HepG2 (cell line): ENCODE measurements around the gene WDR81. TPM values are rescaled to one million over a fixed set of nuclear protein-coding genes. Genes with fewer than 3 reads are reported as not detected.
A peak's percentile ranks its signal among the peaks of the same experiment; 100 is the strongest.
"Not testable (repeated sequence)": the region's sequence is repeated elsewhere in the genome, so short reads cannot be mapped to it uniquely, and the experiment has no call there.

Experiments used
- ATAC-seq: fragments of 200-7000 bp; cut with Tn5 transposase; 3 replicates; pipeline ENCODE4 v1.9.1; 2020; ENCODE audit warnings: mild to moderate bottlenecking, moderate library complexity
- BruUV-seq: library from RNA; stranded (reverse); fragments of 400-500 nt; replicated peaks from 2 replicates; lab custom pipeline; 2021; lab: Mats Ljungman, UMichigan
- CTCF ChIA-PET: fragments of 300-600 bp; formaldehyde crosslinking; extraction: SDS; loops from one replicate; lab custom pipeline; 2021; ENCODE audit warnings: low total read pairs, inconsistent platforms, low intra/inter-chr PET ratio; lab: Yijun Ruan, JAX
- POLR2A ChIA-PET: fragments of 350-600 bp; sonication (Branson Sonifier 250); formaldehyde crosslinking; loops from one replicate; lab custom pipeline; 2020; ENCODE audit warnings: antibody characterized with exemption, inconsistent platforms; lab: Yijun Ruan, JAX
- DNase-seq: peaks from one replicate; pipeline ENCODE4 v3.0.0-alpha.2; 2015; ENCODE audit warnings: low spot score
- FAIRE-seq: peaks from 3 replicates; lab custom pipeline; 2011; peaks lifted over from hg19 to GRCh38; lab: Jason Lieb, UNC
- H2AFZ ChIP-seq: one replicate; pipeline ENCODE4 v1.6.1; 2011; ENCODE audit warnings: low read length, inconsistent platforms
- H3K27ac ChIP-seq: fragments of 300-600 bp; 3 replicates; pipeline ENCODE4 v1.8.0; 2011; ENCODE audit warnings: mixed run types, mild to moderate bottlenecking, mixed read lengths, low read length, inconsistent platforms; ENCODE audit not compliant: insufficient read depth; ENCODE audit errors: extremely low read length
- H3K27me3 ChIP-seq, 2 experiments: fragments of 200-600 bp in 1 of 2; 2 replicates in 1 of 2; 3 replicates in 1 of 2; pipeline versions ENCODE4 v1.6.0 to v1.8.0; 2011; ENCODE audit warnings: low read length in 2 of 2, mild to moderate bottlenecking in 2 of 2, moderate library complexity in 2 of 2, inconsistent platforms in 1 of 2; ENCODE audit not compliant: insufficient read depth in 2 of 2, control insufficient read depth in 1 of 2
- H3K36me3 ChIP-seq, 2 experiments: fragments of 200-600 bp in 1 of 2; replicated peaks in 1 of 2; 2 replicates in 1 of 2; 3 replicates in 1 of 2; pipeline versions ENCODE4 v1.5.1 to v1.8.0; 2011; ENCODE audit warnings: low read length in 2 of 2, inconsistent platforms in 1 of 2; ENCODE audit not compliant: insufficient read depth in 2 of 2, control insufficient read depth in 1 of 2
- H3K4me1 ChIP-seq: 2 replicates; pipeline ENCODE4 v1.5.1; 2012; ENCODE audit warnings: low read length, inconsistent platforms; ENCODE audit not compliant: insufficient read depth
- H3K4me2 ChIP-seq: 2 replicates; pipeline ENCODE4 v1.6.0; 2011; ENCODE audit warnings: low read depth, low read length, inconsistent platforms
- H3K4me3 ChIP-seq, 3 experiments: fragments of 200-600 bp in 1 of 3; sonication (generic), shearing (Covaris generic) in 1 of 3; replicated peaks in 1 of 3; 2 replicates each; pipeline ENCODE4 v1.5.1; 2011 to 2016; ENCODE audit warnings: low read length in 3 of 3, inconsistent platforms in 2 of 3, low read depth in 2 of 3, mild to moderate bottlenecking in 2 of 3, control low read depth in 1 of 3, mixed read lengths in 1 of 3; ENCODE audit not compliant: insufficient read depth in 1 of 3
- H3K79me2 ChIP-seq: one replicate; pipeline ENCODE4 v1.6.1; 2011; ENCODE audit warnings: low read length, inconsistent platforms; ENCODE audit not compliant: insufficient read depth
- H3K9ac ChIP-seq: 2 replicates; pipeline ENCODE4 v1.6.0; 2011; ENCODE audit warnings: mild to moderate bottlenecking, low read depth, low read length, inconsistent platforms; ENCODE audit not compliant: insufficient read depth
- H3K9me3 ChIP-seq: 2 replicates; pipeline ENCODE4 v1.5.1; 2012; ENCODE audit warnings: mild to moderate bottlenecking, low read length
- H4K20me1 ChIP-seq: 2 replicates; pipeline ENCODE4 v1.6.0; 2011; ENCODE audit warnings: inconsistent platforms, mild to moderate bottlenecking, low read length, moderate library complexity; ENCODE audit not compliant: insufficient read depth
- POLR2A ChIP-seq, 2 experiments: IDR thresholded peaks; 2 replicates each; pipeline ENCODE4 v1.6.1; 2011; ENCODE audit warnings: low read depth in 2 of 2, low read length in 2 of 2, mild to moderate bottlenecking in 1 of 2, moderate library complexity in 1 of 2; ENCODE audit not compliant: insufficient read depth in 1 of 2
- RBFOX2 ChIP-seq: fragments of 200-400 bp; formaldehyde crosslinking; IDR thresholded peaks from 2 replicates; pipeline ENCODE4 v1.6.1; 2017; ENCODE audit warnings: low read depth, mild to moderate bottlenecking, low read length
- RBM22 ChIP-seq: fragments of 200-400 bp; formaldehyde crosslinking; optimal IDR thresholded peaks from 2 replicates; pipeline ENCODE3; 2017; ENCODE audit warnings: mild to moderate bottlenecking, low read length, moderate library complexity
- ZNF549 ChIP-seq: sonication (generic); formaldehyde crosslinking; IDR thresholded peaks from 2 replicates; pipeline ENCODE4 v1.5.0; 2020; ENCODE audit warnings: missing genetic modification reagents
- WGBS: methylation state at CpG from one replicate; pipeline ENCODE4 v1.1.6; 2017; ENCODE audit warnings: low lambda C conversion rate; 5-methylcytosine and 5-hydroxymethylcytosine counted together
- in situ Hi-C: cut with HindIII; loops from 2 replicates; pipeline ENCODE4 v1.10.0; 2017; ENCODE audit warnings: low pct_unique_long_range_greater_than_20kb; ENCODE audit not compliant: extremely low pct_ligation_motif_present
- intact Hi-C: fragments of 100-400 bp; cut with micrococcal nuclease; formaldehyde crosslinking; loops from one replicate; pipeline ENCODE4 v1.10.0; 2022; ENCODE audit not compliant: unreplicated experiment
- polyA plus RNA-seq, 8 experiments: library from polyadenylated mRNA; depleted of rRNA in 3 of 8; stranded (reverse) in 7 of 8; unstranded in 1 of 8; fragments of >200 nt; fragmentation: Illumina TruSeq in 4 of 8; extraction: Trizol in 4 of 8; gene quantifications; 2 replicates each; pipeline versions ENCODE4 v1.2.1 to v1.2.3, GENCODE V29; 2011 to 2016; ENCODE audit warnings: low read depth in 4 of 8, missing spikeins in 1 of 8, mixed read lengths in 1 of 8; ENCODE audit not compliant: insufficient read depth in 1 of 8
- total RNA-seq, 5 experiments: library from RNA; depleted of rRNA; stranded (reverse); fragments of >200 nt; fragmentation: Illumina TruSeq; extraction: Trizol; gene quantifications; 2 replicates each; pipeline ENCODE4 v1.2.3, GENCODE V29; 2016; ENCODE audit warnings: low read depth in 1 of 5
- TF ChIP-seq, protein P1 (sequence below): sonication (generic); formaldehyde crosslinking; IDR thresholded peaks from 2 replicates; pipeline ENCODE4 v1.5.0; 2020; ENCODE audit warnings: mild to moderate bottlenecking, missing genetic modification reagents

Gene WDR81
- total and polyA plus RNA-seq, 2 of the 13 experiments (the other 11 are each of a cell fraction or from before 2014, with no cell fraction given): 9.1 to 16.7 TPM

DNA sequence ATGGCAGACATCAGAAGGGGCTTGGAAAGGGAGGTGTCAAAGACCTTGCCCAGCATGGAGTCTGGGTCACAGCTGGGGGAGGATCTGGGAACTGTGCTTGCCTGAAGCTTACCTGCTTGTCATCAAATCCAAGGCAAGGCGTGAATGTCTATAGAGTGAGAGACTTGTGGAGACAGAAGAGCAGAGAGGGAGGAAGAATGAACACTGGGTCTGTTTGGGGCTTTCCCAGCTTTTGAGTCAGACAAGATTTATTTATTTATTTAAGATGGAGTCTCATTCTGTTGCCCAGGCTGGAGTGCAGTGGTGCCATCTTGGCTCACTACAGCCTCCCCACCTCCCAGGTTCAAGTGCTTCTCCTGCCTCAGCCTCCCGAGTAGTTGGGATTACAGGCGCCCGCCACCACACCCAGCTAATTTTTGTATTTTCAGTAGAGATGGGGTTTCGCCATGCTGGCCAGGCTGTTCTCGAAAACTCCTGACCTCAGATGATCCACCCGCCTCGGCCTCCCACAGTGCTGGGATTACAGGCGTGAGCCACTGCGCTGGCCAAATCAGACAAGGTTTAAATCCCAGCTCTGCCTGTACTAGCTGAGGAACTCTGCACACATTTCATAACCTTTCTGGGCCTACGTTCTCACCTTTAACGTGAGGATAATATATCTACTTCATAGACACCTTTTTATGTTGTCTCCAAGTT lies 48.6 kb downstream of the WDR81 start:
- 98% methylated on average over 6 of the region's 12 CpGs for WGBS
- POLR2A ChIA-PET: interaction anchor here (1.0 to 13.7 kb wide), 5 partner anchors 10 to 57 kb away, joined by 4 to 480 read pairs (median 12); partner anchors contain the start of genes SERPINF1 and SERPINF2
- DNase-seq, H2AFZ ChIP-seq, FAIRE-seq, in situ Hi-C loops, H3K9me3 ChIP-seq, H4K20me1 ChIP-seq, H3K27me3 ChIP-seq, intact Hi-C loops, H3K79me2 ChIP-seq, CTCF ChIA-PET: not testable (repeated sequence)
- Histone ChIP-seq H3K4me1 (peaks cover 29% of the 10 kb centered on the region), H3K36me3 (peaks cover 41 to 70% of the 10 kb centered on the region in 2 experiments)
- TF ChIP-seq POLR2A (IDR thresholded peaks at IDR 0.05; ENCODE audit: insufficient read depth in 1 of 2, low read depth in 2 of 2, low read length in 2 of 2): peak in 1 of 2 experiments; percentile 33; a peak in 1 of 4 replicates
- TF ChIP-seq RBM22: peak; percentile 39
- TF ChIP-seq, protein P1, sequence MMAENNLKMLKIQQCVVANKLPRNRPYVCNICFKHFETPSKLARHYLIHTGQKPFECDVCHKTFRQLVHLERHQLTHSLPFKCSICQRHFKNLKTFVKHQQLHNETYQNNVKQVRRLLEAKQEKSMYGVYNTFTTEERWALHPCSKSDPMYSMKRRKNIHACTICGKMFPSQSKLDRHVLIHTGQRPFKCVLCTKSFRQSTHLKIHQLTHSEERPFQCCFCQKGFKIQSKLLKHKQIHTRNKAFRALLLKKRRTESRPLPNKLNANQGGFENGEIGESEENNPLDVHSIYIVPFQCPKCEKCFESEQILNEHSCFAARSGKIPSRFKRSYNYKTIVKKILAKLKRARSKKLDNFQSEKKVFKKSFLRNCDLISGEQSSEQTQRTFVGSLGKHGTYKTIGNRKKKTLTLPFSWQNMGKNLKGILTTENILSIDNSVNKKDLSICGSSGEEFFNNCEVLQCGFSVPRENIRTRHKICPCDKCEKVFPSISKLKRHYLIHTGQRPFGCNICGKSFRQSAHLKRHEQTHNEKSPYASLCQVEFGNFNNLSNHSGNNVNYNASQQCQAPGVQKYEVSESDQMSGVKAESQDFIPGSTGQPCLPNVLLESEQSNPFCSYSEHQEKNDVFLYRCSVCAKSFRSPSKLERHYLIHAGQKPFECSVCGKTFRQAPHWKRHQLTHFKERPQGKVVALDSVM: peak; percentile 13; the same call in 1 of the 2 replicates
- TF ChIP-seq, all 625 proteins: peak for 3; not testable (repeated sequence) for 622
- not testable (repeated sequence) for H3K9ac ChIP-seq, H3K27ac ChIP-seq, BruUV-seq, H3K4me3 ChIP-seq, ATAC-seq, H3K4me2 ChIP-seq

DNA sequence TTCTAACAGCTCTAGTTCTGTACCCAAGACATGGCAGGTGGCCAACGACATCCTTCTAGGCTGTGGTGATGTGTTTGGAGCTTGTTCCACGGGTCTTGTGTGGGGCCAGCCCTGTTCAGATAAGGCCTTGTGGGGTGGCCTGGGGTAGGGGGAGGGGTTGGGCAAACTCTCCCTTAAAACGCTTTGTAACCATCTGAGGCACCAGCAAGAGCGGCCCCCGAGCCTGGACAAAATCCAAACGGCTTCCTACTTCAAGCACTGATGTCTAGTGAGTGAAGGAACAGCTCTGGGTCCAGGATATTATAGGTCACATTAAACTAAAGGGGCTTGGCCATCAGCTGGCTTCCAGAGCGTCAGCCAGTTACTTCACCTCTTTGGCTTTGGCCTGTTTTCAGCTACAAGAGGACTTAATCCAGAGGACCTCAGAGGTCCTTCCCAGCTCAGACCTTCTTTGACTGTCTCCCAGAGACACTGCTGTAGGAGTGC lies 49.2 kb downstream of the WDR81 start:
- CTCF ChIA-PET: no interaction called here
- H3K4me1 ChIP-seq: peaks cover 23% of the 10 kb centered on the region
- no peak overlapping the region for H3K4me2 ChIP-seq
- no peaks in the 10 kb centered on the region for H3K27me3 ChIP-seq
- no peak overlapping the region for H3K9ac ChIP-seq
- 93% methylated on average over 7 of the region's 7 CpGs for WGBS
- TF ChIP-seq ZNF549 (CRISPR knock-in tag) (no peak), POLR2A (IDR thresholded peaks at IDR 0.05; ENCODE audit: insufficient read depth in 1 of 2, low read depth in 2 of 2, low read length in 2 of 2) (0 out of 4 replicates have a peak, but pooled peaks of 1 of the 2 experiments have one; percentile 20), RBFOX2 (peak; percentile 23; the same call in 1 of the 2 replicates)
- DNase-seq (no peak), ATAC-seq (no peak), FAIRE-seq (no peak)
- POLR2A ChIA-PET: interaction anchor here (1.7 to 13.7 kb wide), 4 partner anchors 9 to 58 kb away, joined by 4 to 480 read pairs (median 40); partner anchors contain the start of gene SERPINF1
- intact Hi-C loops: no loop called here
- BruUV-seq: no TSS peak
- no peak overlapping the region for H2AFZ ChIP-seq
- no peak overlapping the region for H3K27ac ChIP-seq
- in situ Hi-C loops: no loop called here
- no peak overlapping the region for H3K4me3 ChIP-seq
- H3K79me2 ChIP-seq: no peaks in the 10 kb centered on the region
- H3K36me3 ChIP-seq: peaks cover 41 to 74% of the 10 kb centered on the region in 2 experiments
- H3K9me3 ChIP-seq: no peaks in the 10 kb centered on the region
- 0 out of 2 replicates have a peak, but pooled peaks cover 2% of the 10 kb centered on the region for H4K20me1 ChIP-seq
